Neuronal stem cell (in vitro differentiated cells): ENCODE measurements around the gene RNF11.

ENCODE experiments used
- DNase-seq: peaks from one replicate; pipeline ENCODE4 v3.0.0-alpha.2; 2013; ENCODE audit warnings: low spot score
- H2AFZ ChIP-seq: one replicate; pipeline ENCODE4 v1.6.1; 2013; ENCODE audit warnings: mild to moderate bottlenecking, low read length, inconsistent platforms
- H2AK5ac ChIP-seq: 2 replicates; pipeline ENCODE4 v1.6.1; 2013; ENCODE audit warnings: low read depth, mild to moderate bottlenecking, inconsistent platforms, low read length, moderate library complexity, mixed read lengths
- H2BK120ac ChIP-seq: 2 replicates; pipeline ENCODE4 v1.6.1; 2013; ENCODE audit warnings: low read depth, mild to moderate bottlenecking, inconsistent platforms, low read length, moderate library complexity, mixed read lengths
- H2BK12ac ChIP-seq: one replicate; pipeline ENCODE4 v1.6.1; 2013; ENCODE audit warnings: low read length, inconsistent platforms
- H2BK15ac ChIP-seq: 2 replicates; pipeline ENCODE4 v1.6.1; 2013; ENCODE audit warnings: mild to moderate bottlenecking, low read length, inconsistent platforms, mixed read lengths
- H2BK5ac ChIP-seq: one replicate; pipeline ENCODE4 v1.6.1; 2013; ENCODE audit warnings: inconsistent platforms, mild to moderate bottlenecking, low read length, moderate library complexity
- H3K14ac ChIP-seq: one replicate; pipeline ENCODE4 v1.6.1; 2013; ENCODE audit warnings: low read length, inconsistent platforms
- H3K18ac ChIP-seq: 2 replicates; pipeline ENCODE4 v1.6.1; 2013; ENCODE audit warnings: low read length, inconsistent platforms
- H3K23ac ChIP-seq: 2 replicates; pipeline ENCODE4 v1.6.1; 2013; ENCODE audit warnings: low read depth, mild to moderate bottlenecking, mixed read lengths, low read length, inconsistent platforms; ENCODE audit not compliant: poor library complexity
- H3K27ac ChIP-seq: replicated peaks from 3 replicates; pipeline ENCODE4 v1.5.1; 2013; ENCODE audit warnings: low read length, inconsistent platforms
- H3K27me3 ChIP-seq, 3 experiments: 2 replicates each; pipeline ENCODE4 v1.6.1; 2013; ENCODE audit warnings: low read length in 3 of 3, mild to moderate bottlenecking in 2 of 3, inconsistent platforms in 1 of 3, low read depth in 1 of 3, mixed read lengths in 1 of 3, moderate library complexity in 1 of 3; ENCODE audit not compliant: control insufficient read depth in 3 of 3, insufficient read depth in 3 of 3
- H3K36me3 ChIP-seq, 2 donors: replicated peaks in 1 of 2; 2 replicates each; pipeline ENCODE4 v1.6.1; 2013; ENCODE audit warnings: low read length in 2 of 2; ENCODE audit not compliant: control insufficient read depth in 2 of 2, insufficient read depth in 2 of 2
- H3K4ac ChIP-seq: 2 replicates; pipeline ENCODE4 v1.6.1; 2013; ENCODE audit warnings: inconsistent platforms, mild to moderate bottlenecking, low read length, moderate library complexity
- H3K4me1 ChIP-seq, 2 donors: 1 replicate in 1 of 2; 2 replicates in 1 of 2; pipeline ENCODE4 v1.6.1; 2013; ENCODE audit warnings: low read length in 2 of 2, low read depth in 1 of 2; ENCODE audit not compliant: control insufficient read depth in 2 of 2, insufficient read depth in 1 of 2
- H3K4me2 ChIP-seq: one replicate; pipeline ENCODE4 v1.6.1; 2013; ENCODE audit warnings: mild to moderate bottlenecking, low read length, inconsistent platforms; ENCODE audit not compliant: insufficient read depth, poor library complexity, severe bottlenecking
- H3K4me3 ChIP-seq, 2 donors: 2 replicates each; pipeline ENCODE4 v1.5.1; 2013; ENCODE audit warnings: low read length in 2 of 2, mild to moderate bottlenecking in 2 of 2, inconsistent platforms in 1 of 2, moderate library complexity in 1 of 2
- H3K79me1 ChIP-seq: one replicate; pipeline ENCODE4 v1.6.1; 2013; ENCODE audit warnings: low read depth, mild to moderate bottlenecking, inconsistent platforms, low read length, moderate library complexity
- H3K9ac ChIP-seq: one replicate; pipeline ENCODE4 v1.6.1; 2013; ENCODE audit warnings: mild to moderate bottlenecking, low read depth, low read length, inconsistent platforms; ENCODE audit not compliant: poor library complexity
- H3K9me3 ChIP-seq, 2 donors: replicated peaks in 1 of 2; 2 replicates each; pipeline versions ENCODE3 to v1.6.1; 2013; ENCODE audit warnings: low read length in 2 of 2, mild to moderate bottlenecking in 2 of 2, inconsistent platforms in 1 of 2, low read depth in 1 of 2, mixed read lengths in 1 of 2, moderate library complexity in 1 of 2; ENCODE audit not compliant: control insufficient read depth in 2 of 2, insufficient read depth in 1 of 2
- H4K8ac ChIP-seq: one replicate; pipeline ENCODE4 v1.6.1; 2013; ENCODE audit warnings: low read depth, mild to moderate bottlenecking, inconsistent platforms, low read length, moderate library complexity
- H4K91ac ChIP-seq: one replicate; pipeline ENCODE4 v1.6.1; 2013; ENCODE audit warnings: low read length, low read depth, mild to moderate bottlenecking, inconsistent platforms; ENCODE audit not compliant: poor library complexity
- WGBS, 2 donors: extraction: QIAGEN DNeasy Blood & Tissue Kit; methylation state at CpG; one replicate each; pipeline ENCODE4 v1.1.7; 2013; ENCODE audit warnings: missing lambda C conversion rate in 2 of 2, mixed read lengths in 1 of 2; ENCODE audit not compliant: insufficient read length in 2 of 2, insufficient replicate concordance in 1 of 2; ENCODE audit errors: extremely low coverage in 2 of 2; 5-methylcytosine and 5-hydroxymethylcytosine counted together

The RNF11 gene

DNA sequence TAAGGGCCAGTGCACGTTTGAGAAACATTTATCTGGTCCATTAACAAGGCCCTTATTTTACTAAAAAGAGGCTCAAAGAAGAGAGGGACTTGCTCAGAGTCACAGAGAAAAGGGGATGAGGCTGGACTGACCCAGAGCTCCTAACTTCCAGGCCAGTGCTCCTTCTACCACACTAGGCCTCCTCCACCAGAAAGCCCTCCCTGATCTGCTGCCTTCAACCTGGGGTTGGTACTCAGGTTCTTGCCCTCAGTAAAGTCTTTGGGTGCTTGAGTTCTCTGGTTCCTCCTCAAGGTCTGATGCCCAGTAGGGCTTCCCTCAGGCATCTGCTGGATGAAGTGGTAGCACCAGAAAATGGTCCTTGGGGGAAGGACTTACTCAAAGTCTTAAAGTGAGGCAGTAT is 68.3 kb downstream of the RNF11 start:
- no peaks in the 10 kb centered on the region for H3K36me3 ChIP-seq
- H3K4me3 ChIP-seq: no peak overlapping the region
- H3K4me2 ChIP-seq: no peak overlapping the region
- peaks cover 4 to 8% of the 10 kb centered on the region in 2 donors for H3K4me1 ChIP-seq
- no CpG with 5 or more reads among the region's 1 CpG for WGBS, 2 donors
- H2BK15ac ChIP-seq: no peak overlapping the region
- H2BK12ac ChIP-seq: no peak overlapping the region
- no peak overlapping the region for H2BK120ac ChIP-seq
- no peak overlapping the region for H4K8ac ChIP-seq
- H3K4ac ChIP-seq: no peak overlapping the region
- peaks cover 0 to 18% (median 0%) of the 10 kb centered on the region in 3 experiments for H3K27me3 ChIP-seq
- H3K18ac ChIP-seq: no peak overlapping the region
- no peaks in the 10 kb centered on the region for H3K79me1 ChIP-seq
- no peak overlapping the region for H3K23ac ChIP-seq
- no peak overlapping the region for H2BK5ac ChIP-seq
- H3K27ac ChIP-seq: no peak overlapping the region
- no peak overlapping the region for H2AFZ ChIP-seq
- no peaks in the 10 kb centered on the region for H3K9me3 ChIP-seq
- H3K14ac ChIP-seq: no peak overlapping the region
- no peak overlapping the region for H4K91ac ChIP-seq
- no peak overlapping the region for H3K9ac ChIP-seq
- no peak overlapping the region for H2AK5ac ChIP-seq
- no peak for DNase-seq

GRCh38 chr1:51305371-51305823 is 69.3 kb downstream of the RNF11 start:
- no peak overlapping the region for H3K23ac ChIP-seq
- no CpG with 5 or more reads among the region's 4 CpGs for WGBS, 2 donors
- no peak overlapping the region for H3K27ac ChIP-seq
- no peak overlapping the region for H3K14ac ChIP-seq
- no peak overlapping the region for H2BK5ac ChIP-seq
- H4K91ac ChIP-seq: no peak overlapping the region
- H4K8ac ChIP-seq: peak overlapping the region; percentile 75
- H3K4me2 ChIP-seq: no peak overlapping the region
- no peak overlapping the region for H2AK5ac ChIP-seq
- peaks cover 4 to 8% of the 10 kb centered on the region in 2 donors for H3K4me1 ChIP-seq
- no peak overlapping the region for H3K4ac ChIP-seq
- H3K79me1 ChIP-seq: no peaks in the 10 kb centered on the region
- H2AFZ ChIP-seq: no peak overlapping the region
- no peak for DNase-seq
- no peak overlapping the region for H2BK120ac ChIP-seq
- peak overlapping the region; percentile 67 for H3K18ac ChIP-seq
- no peak overlapping the region for H3K4me3 ChIP-seq
- H2BK15ac ChIP-seq: no peak overlapping the region
- H3K27me3 ChIP-seq: peaks cover 0 to 19% (median 0%) of the 10 kb centered on the region in 3 experiments
- H3K9me3 ChIP-seq: no peaks in the 10 kb centered on the region
- no peaks in the 10 kb centered on the region for H3K36me3 ChIP-seq
- H3K9ac ChIP-seq: no peak overlapping the region
- H2BK12ac ChIP-seq: no peak overlapping the region

DNA sequence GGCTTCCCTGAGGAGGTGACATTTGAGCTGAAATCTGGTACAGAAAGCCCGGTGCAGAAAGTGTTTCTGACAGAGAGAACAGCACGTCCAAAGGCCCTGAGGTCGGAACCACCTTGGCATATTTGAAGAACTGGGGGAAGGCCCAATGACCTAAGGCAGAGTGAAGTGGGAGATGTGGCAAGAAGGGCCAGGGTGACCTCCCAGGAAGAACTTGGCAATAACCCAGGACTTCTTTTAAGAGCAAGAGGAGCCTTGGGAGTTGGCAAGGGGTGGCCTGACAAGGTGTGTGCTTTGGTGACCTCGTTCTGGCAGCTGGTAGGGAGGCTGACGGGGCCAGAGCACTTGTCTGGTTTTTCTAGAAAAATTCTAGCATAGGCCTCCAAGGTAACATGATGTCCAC is 70.9 kb downstream of the RNF11 start:
- Histone ChIP-seq H3K23ac (peak overlapping the region; percentile 12), H3K4me1 (peaks cover 6 to 8% of the 10 kb centered on the region in 2 donors), H3K27me3 (peaks cover 0 to 19% (median 0%) of the 10 kb centered on the region in 3 experiments), H2BK12ac (no peak overlapping the region), H3K14ac (no peak overlapping the region), H2BK120ac (no peak overlapping the region), H4K8ac (no peak overlapping the region), H4K91ac (no peak overlapping the region), H3K27ac (no peak overlapping the region), H3K18ac (no peak overlapping the region), H3K4ac (no peak overlapping the region), H2BK5ac (no peak overlapping the region), H2BK15ac (no peak overlapping the region), H2AFZ (no peak overlapping the region), H2AK5ac (no peak overlapping the region), H3K9me3 (no peaks in the 10 kb centered on the region), H3K9ac (no peak overlapping the region), H3K79me1 (no peaks in the 10 kb centered on the region), H3K4me2 (no peak overlapping the region), H3K4me3 (no peak overlapping the region), H3K36me3 (no peaks in the 10 kb centered on the region)
- no peak for DNase-seq
- no CpG with 5 or more reads among the region's 5 CpGs for WGBS, 2 donors

GRCh38 chr1:51308636-51309035 is 72.6 kb downstream of the RNF11 start:
- Histone ChIP-seq H4K91ac (no peak overlapping the region), H3K4ac (no peak overlapping the region), H2AK5ac (no peak overlapping the region), H3K36me3 (no peaks in the 10 kb centered on the region), H3K27me3 (peaks cover 0 to 15% (median 0%) of the 10 kb centered on the region in 3 experiments), H3K79me1 (no peaks in the 10 kb centered on the region), H3K4me1 (peaks cover 2 to 6% of the 10 kb centered on the region in 2 donors), H2AFZ (no peak overlapping the region), H3K18ac (peak overlapping the region; percentile 25), H4K8ac (no peak overlapping the region), H2BK120ac (no peak overlapping the region), H2BK5ac (no peak overlapping the region), H3K4me2 (no peak overlapping the region), H2BK12ac (no peak overlapping the region), H3K14ac (no peak overlapping the region), H3K4me3 (no peak overlapping the region), H2BK15ac (no peak overlapping the region), H3K27ac (no peak overlapping the region), H3K9ac (no peak overlapping the region), H3K23ac (no peak overlapping the region), H3K9me3 (no peaks in the 10 kb centered on the region)
- DNase-seq: no peak
- WGBS, 2 donors: no CpG with 5 or more reads among the region's 6 CpGs
